HG03457 (cell line): Measurements from ENCODE around the gene UBN2.
A peak's percentile ranks its signal among the peaks of the same experiment; 100 is the strongest.
"Not testable (repeated sequence)": the region's sequence is repeated elsewhere in the genome, so short reads cannot be mapped to it uniquely, and the experiment has no call there.

Experiments
- ATAC-seq: cut with Tn5 transposase; IDR thresholded peaks from one replicate; pipeline ENCODE4 v1.9.1; 2021; ENCODE audit warnings: moderate number of reproducible peaks; ENCODE audit not compliant: unreplicated experiment

The UBN2 gene

DNA sequence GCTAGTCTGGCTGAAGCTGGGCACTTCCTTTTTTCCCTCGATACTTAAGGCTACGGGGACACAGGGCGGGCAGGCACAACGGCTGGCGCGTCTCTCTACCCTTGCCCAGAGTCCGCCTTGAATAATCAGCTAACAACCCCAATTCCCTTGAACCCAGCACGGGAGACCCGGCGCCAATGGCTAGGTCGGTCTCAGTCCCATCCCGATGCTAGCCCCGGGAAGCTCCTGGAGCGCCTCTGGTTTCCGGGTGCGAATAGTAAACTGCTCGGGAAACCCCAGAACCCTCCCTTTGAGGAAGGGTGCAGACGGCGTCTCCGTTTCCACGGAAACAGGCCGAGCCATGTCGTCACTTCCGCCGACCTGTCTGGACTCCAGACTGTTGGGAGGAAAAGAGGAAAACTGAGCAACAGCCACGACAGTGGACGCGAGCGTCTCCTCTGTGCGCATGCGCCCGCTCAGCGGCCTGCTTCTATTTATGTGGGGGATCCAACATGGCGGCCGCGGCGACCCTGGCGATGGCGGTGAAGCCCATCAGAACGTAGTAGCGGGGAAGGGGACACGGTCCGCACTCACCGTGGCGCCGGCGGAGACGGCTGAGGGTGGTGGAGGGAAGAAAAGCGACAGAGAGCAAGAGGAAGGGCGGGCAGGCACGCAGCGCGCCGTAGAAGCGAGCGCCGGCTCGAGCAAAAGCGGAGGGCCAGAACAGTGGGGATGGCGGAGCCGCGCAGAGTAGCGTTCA lies at the start of gene UBN2:
TSS of gene UBN2 (plus strand) at position 464 of the 739 bp plus-strand sequence. CDS start at position 712, 248 bp downstream.
- peak; percentile 98 for ATAC-seq

DNA sequence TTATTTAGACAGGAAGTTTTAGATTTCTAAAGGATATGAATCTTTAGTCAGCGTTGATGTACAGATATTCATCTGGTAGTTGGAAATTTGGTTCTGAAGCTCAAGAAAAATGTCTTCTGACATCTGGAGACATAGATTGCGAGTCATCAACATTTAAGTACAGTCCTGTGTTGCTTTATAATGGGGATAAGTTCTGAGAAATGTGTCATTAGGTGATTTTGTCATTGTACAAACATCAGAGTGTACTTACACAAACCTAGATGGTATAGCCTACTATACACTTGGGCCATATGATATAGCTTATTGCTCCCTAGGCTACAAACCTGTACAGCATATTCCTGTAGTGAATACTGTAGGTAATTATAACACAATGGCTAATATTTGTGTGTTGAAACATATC lies 49.6 kb upstream of the UBN2 start:
- ATAC-seq: no peak

DNA sequence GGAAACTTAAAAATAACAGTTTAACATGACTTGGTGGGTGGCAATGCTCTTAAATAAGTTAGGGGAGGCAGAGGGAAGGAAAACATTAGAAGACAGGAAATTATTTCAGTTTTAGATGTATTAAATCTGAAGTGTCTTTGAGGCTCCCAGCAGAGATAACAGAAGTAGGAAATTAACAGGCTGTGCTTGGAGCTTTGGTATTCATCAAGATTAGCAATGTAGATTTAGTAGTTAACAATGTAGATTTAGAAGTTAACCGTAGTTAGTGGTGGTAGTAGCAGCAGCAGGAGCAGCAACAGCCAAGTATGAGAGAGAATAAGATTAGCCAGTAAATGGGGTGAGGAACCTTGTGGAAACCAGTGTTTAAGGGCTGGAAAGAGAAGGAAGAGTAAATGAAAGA lies 48.7 kb upstream of the UBN2 start:
- no peak for ATAC-seq

DNA sequence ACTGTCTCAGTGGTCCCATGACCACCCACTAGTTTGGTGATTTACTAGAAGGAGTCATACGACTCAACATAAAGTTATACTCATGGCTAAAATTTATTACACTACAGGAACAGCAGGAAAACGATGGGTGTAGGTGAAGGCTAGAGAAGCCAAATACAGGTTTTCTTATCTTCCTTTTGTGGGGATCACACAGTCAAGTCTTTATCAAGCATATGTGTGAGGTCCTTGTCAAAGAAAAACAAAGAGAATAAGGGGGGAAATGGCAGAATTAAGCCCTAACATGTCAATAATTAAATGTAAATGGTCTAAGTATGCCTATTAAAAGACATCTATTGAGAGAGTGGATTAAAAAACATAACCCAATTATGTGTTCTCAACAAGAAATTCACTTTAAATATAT lies 47.8 kb upstream of the UBN2 start:
- ATAC-seq: no peak

DNA sequence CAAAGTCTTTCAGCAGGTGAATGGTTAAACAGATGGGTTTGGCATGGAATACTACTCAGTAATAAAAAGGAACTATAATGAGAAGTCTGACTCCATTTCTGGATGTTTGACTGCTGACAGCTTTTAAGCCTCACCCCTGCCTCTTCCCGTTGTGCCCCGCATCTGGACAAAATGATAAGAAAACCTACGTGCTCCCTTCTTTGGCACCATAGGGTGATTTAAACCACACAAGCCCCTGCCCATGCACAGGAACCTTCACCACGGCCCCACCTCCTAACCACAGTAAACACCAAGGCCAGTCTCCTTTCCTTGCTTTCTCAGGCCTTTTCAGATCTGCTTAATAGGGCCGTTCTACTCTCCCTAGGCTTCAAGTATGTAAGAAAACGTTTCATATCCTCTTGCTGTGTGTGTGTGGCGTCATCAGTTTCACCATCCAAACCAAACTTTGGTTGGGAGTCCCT lies 47.1 kb upstream of the UBN2 start:
- ATAC-seq: no peak

DNA sequence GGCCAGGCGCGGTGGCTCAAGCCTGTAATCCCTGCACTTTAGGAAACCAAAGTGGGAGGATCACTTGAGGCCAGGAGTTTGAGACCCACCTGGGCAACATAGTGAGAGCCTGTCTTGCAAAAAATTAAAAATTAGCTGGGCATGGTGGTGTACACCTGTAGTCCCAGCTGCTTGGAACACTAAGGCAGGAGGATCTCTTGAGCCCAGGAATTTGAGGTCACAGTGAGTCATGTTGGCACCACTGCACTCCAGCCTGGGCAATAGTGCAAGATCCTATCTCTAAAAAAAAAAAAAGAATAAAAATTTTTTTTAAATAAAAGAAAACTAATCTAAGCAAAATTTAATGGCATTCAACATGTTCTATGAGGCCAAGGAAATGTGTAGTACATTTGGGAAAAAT lies 44.9 kb upstream of the UBN2 start:
- ATAC-seq: no peak

DNA sequence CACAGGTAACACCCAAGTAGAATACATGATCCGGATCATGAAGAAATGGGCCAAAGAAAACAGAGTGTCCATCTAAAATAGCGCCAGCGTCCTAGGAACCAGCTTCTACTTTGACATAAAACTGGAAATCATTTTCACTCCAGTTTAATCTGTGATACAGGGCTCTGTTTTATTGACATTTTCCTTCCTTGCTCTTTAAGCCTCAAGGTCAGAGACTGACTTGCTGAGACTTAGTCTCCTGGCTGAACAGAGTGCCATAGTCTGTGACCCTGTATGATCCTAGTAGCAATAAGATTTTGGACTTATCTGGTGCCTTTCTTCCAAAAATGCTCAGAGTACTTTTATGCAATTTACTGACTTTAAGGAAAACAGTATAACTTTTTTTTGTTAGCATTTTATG lies 41.7 kb upstream of the UBN2 start:
- no peak for ATAC-seq

DNA sequence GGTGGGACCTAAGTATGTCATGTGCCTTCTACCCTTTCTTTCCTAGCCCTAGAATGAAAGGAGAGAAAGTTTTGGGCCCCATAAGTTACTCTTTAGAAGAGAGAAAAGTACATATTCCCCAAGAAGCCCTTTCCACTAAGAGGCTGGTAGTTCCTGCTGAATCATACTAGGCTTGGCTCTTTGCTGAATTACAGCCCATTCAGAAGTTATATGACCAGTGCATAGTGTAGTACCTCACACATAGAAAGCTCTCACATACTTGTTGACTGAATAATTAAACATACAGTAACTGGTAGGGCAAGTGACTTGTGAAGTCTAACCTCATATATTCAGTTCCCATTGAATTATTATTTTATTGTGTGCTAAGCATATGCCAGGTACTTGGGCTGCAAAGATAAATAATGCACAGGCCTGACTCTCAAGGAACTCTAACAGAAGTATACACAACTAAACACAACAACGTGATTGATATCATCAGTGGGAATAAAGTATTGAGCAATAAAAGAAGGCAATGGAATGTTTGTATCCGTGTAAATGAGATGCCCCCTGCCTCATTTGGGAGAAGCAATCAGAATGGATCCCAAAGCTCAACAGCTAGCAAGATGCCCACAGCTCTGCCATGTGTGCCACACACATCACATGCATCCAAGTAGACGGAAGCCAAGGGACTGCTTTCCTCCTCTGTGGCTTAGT lies 38.9 kb upstream of the UBN2 start:
- ATAC-seq: no peak

DNA sequence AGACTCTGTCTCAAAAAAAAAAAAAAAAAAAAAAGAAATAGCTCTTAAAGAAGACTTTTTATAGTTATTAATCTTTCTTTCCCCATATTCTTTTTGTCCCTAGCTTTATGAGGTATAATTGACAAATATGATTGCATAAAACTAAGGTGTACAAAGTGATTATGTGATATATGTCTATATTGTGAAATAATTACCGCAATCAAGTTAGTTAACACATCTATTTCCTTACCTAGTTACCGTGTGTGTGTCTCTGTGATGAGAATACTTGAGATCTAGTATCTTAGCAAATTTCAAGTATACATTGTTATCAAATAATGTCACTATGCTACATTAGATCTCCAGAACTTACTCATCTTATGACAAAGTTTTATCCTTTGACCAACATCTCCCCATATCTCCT lies 30.7 kb upstream of the UBN2 start:
- no peak for ATAC-seq

DNA sequence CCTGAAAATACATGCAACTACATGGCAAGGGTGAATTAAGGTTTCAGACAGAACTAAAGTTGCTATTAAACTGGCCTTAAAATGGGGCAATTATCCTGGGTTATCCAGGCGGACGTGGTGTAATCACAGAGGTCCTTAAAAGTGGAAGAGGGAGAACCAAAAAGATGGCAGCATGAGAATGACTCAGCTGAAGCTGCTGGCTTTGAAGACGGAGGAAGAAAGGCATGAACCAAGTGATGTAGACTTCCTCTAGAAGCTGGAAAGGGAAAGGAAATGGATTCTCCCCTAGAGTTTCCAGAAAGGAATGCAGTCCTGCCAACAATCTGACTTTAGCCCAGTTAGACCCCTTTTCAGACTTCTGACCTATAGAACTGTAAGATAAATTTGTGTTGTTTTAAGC lies 27.0 kb upstream of the UBN2 start:
- ATAC-seq: no peak

DNA sequence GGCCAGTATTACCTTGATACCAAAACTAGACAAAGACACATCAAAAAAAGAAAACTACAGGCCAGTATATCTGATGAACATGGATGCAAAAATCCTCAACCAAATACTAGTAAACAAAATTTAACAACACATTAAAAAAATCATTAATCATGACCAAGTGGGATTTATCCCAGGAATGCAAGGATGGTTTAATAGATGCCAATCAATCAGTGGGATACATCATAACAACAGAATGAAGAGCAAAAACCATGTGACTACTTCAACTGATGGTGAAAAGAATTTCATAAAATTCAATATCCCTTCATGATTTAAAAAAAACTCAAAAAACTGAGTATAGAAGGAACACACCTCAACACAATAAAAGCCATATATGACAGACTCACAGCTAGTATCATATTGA lies 25.2 kb upstream of the UBN2 start:
- no peak for ATAC-seq

DNA sequence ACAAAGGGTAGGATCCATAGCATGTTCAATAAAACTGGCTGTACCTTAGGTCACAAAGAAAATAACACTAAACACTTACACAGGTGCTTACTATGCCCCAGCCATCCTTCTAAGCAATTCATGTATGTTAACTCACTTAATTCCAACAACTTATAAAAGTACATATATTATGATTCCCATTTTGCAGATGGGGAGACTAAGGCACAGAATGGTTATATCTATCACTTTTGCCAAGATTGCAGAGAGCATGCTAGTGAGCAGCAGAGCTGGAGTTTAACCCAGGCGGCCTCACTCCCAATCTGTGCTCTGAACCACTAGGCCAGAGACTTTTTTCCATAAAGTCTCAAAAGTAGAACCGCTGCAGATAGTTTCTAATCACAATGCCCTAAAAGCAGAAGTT lies 18.9 kb upstream of the UBN2 start:
- ATAC-seq: no peak

DNA sequence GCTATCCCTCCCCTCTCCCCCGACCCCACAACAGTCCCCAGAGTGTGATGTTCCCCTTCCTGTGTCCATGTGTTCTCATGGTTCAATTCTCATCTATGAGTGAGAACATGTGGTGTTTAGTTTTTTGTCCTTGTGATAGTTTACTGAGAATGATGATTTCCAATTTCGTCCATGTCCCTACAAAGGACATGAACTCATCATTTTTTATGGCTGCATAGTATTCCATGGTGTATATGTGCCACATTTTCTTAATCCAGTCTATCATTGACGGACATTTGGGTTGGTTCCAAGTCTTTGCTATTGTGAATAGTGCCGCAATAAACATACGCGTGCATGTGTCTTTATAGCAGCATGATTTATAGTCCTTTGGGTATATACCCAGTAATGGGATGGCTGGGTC lies 17.5 kb upstream of the UBN2 start:
- ATAC-seq: not testable (repeated sequence)

DNA sequence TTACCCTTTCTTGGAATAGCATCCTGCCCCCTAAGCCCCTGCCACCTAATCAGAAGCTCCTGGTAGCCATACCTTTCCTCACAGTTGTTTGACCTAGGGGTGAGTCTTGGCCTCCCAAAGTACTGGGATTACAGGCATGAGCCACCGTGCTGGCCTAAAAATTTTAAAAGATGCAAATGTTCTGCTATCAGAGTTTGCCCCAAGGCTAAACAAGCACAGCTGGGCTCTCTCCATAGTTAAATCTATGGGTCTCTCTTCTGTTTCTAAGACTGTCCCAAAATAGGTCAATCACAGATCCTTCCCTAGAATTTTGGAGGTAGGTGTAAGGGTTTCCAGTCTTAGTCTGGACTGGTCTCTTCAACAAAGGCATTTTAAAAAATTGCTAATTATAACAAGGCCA lies 12.9 kb upstream of the UBN2 start:
- no peak for ATAC-seq

DNA sequence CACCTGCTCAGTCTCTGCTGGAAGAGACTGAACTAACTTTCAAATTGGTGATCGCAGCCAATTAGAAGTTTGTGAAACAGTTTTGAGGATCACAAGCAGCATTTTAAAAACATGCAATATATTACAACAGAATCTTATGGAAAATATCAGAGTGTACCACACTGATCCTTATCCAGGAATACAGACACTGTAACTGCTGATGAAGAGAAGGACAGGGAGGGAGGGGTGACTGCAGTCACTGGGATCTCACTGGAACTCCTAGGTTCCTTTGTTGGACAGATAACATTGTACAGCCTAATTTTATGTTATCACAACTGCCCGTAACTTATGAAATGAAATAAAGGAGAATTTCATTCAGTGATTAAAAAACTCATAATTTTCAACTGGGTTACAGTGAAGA lies 6.8 kb upstream of the UBN2 start:
- ATAC-seq: no peak

DNA sequence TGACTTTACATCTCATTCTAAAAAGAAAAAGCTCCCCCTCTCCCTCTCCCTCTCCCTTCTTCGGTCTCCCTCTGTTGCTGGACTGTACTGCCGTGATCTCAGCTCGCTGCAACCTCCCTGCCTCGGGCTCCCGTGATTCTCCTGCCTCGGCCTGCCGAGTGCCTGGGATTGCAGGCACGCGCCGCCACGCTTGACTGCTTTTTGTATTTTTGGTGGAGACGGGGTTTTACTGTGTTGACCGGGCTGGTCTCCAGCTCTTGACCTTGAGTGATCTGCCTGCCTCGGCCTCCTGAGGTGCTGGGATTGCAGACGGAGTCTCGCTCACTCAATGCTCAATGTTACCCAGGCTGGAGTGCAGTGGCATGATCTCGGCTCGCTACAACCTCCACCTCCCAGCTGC lies 6.2 kb upstream of the UBN2 start:
- ATAC-seq: not testable (repeated sequence)

DNA sequence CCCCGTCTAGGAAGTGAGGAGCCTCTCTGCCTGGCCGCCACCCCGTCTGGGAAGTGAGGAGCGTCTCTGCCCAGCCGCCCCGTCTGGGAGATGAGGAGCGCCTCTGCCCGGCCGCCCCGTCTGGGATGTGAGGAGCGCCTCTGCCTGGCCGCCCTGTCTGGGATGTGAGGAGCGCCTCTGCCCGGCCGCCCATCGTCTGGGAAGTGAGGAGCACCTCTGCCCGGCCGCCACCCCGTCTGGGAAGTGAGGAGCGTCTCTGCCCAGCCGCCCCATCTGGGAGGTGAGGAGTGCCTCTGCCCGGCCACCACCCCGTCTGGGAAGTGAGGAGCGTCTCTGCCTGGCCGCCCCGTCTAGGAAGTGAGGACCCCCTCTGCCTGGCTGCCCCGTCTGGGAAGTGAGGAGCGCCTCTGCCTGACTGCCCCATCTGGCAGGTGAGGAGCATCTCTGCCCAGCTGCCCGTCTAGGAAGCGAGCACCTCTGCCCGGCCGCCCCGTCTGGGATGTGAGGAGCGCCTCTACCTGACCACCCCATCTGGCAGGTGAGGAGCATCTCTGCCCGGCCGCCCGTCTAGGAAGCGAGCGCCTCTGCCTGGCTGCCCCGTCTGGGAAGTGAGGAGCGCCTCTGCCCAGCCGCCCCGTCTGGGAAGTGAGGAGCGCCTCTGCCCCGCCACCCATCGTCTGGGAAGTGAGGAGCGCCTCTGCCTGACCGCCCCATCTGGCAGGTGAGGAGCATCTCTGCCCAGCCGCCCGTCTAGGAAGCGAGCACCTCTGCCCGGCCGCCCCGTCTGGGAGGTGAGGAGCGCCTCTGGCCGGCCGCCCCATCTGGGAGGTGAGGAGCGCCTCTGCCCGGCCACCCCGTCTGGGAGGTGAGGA lies 5.5 kb upstream of the UBN2 start:
- ATAC-seq: not testable (repeated sequence)

DNA sequence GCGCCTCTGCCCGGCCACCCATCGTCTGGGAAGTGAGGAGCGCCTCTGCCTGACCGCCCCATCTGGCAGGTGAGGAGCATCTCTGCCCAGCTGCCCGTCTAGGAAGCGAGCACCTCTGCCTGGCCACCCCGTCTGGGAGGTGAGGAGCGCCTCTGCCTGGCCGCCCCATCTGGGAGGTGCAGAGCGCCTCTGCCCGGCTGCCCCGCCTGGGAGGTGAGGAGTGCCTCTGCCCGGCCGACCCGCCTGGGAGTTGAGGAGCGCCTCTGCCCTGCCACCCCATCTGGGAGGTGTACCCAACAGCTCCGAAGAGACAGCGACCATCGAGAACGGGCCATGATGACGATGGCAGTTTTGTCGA lies 4.9 kb upstream of the UBN2 start:
- ATAC-seq: not testable (repeated sequence)

DNA sequence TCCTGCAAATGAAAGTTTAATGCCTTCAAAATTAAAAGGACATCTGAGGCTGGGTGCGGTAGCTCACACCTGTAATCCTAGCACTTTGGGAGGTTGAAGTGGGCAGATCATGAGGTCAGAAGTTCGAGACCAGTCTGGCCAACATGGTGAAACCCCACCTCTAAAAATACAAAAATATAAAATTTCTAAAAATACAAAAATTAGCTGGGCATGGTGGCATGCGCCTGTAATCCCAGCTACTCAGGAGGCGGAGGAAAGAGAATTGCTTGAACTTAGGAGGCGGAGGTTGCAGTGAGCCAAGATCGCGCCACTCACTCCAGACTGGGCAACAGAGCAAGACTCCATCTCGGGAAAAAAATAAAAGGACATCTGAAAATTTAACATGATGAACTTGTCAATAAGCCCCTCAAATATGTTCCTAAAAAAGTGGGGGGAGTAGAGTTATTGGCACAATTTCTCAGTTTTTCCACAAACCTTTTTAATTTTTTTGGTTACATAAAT lies 4.0 kb upstream of the UBN2 start:
- ATAC-seq: not testable (repeated sequence)

DNA sequence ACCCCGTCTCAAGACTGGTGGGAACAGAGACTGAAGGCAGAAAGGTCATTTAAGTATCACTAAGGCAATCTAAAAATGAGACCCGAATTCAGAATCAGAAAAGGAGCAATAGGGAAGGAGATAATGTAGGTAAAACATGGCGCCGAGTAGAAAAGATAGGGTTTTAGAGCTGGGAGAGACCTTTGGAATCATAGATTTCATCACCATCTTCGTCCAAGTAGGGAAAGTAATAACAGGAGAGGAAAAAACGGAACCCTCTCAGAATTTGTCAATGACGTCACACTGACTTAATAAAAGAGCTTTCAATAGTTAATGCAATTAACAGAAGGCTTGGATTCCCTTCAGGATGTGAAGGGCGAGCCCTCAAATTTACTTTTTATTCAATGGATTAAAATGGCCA lies 1.0 kb upstream of the UBN2 start:
- ATAC-seq: no peak

DNA sequence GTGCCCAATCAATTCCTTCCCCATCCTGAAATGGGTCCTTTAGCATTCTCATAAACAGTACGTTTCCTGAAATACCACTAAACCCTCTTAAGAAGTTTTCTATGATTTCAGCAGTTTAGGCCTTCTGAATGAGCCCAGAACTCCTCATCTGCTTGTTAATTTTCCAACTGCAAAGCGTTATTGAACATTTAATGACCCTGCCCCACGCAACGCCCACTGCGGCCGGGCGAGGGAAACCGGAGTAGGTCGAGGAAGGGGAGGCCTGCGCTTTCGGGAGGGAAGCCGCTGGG lies 608 bp upstream of the UBN2 start:
- ATAC-seq: no peak
